CD14-positive monocyte (primary cell): Measurements from ENCODE around the gene TM6SF1. TPM values are rescaled to one million over a fixed set of nuclear protein-coding genes. Genes with fewer than 3 reads are reported as not detected.

Source experiments
- DNase-seq, 3 donors: peaks; one replicate each; pipeline ENCODE4 v3.0.0-alpha.2; 2011 to 2022
- H2AFZ ChIP-seq: 2 replicates; pipeline ENCODE4 v1.6.0; 2012; ENCODE audit warnings: mild to moderate bottlenecking, low read depth, low read length, inconsistent platforms; ENCODE audit not compliant: insufficient read depth, poor library complexity, severe bottlenecking
- H3K27ac ChIP-seq, 2 donors: 1 replicate in 1 of 2; 2 replicates in 1 of 2; pipeline ENCODE4 v1.5.1; 2012 to 2013; ENCODE audit warnings: low read length in 2 of 2, control low read depth in 1 of 2, inconsistent platforms in 1 of 2, low read depth in 1 of 2, mild to moderate bottlenecking in 1 of 2
- H3K27me3 ChIP-seq, 2 donors: one replicate each; pipeline versions ENCODE4 v1.6.0 to v1.6.1; 2011 to 2013; ENCODE audit warnings: low read length in 2 of 2; ENCODE audit not compliant: control insufficient read depth in 2 of 2, insufficient read depth in 2 of 2
- H3K36me3 ChIP-seq, 2 donors: replicated peaks in 1 of 2; 1 replicate in 1 of 2; 2 replicates in 1 of 2; pipeline versions ENCODE4 v1.5.1 to v1.6.1; 2012 to 2013; ENCODE audit warnings: low read length in 2 of 2, control low read depth in 1 of 2, inconsistent platforms in 1 of 2, mild to moderate bottlenecking in 1 of 2; ENCODE audit not compliant: insufficient read depth in 2 of 2, control insufficient read depth in 1 of 2
- H3K4me1 ChIP-seq, 2 donors: 1 replicate in 1 of 2; 2 replicates in 1 of 2; pipeline versions ENCODE4 v1.5.1 to v1.6.1; 2012 to 2013; ENCODE audit warnings: low read length in 2 of 2, control low read depth in 1 of 2, inconsistent platforms in 1 of 2, mild to moderate bottlenecking in 1 of 2, moderate library complexity in 1 of 2; ENCODE audit not compliant: insufficient read depth in 2 of 2, control insufficient read depth in 1 of 2
- H3K4me2 ChIP-seq: replicated peaks from 2 replicates; pipeline ENCODE3; 2012; ENCODE audit warnings: low read length, moderate library complexity, mild to moderate bottlenecking; ENCODE audit not compliant: poor library complexity, severe bottlenecking; ENCODE audit errors: extremely low read depth
- H3K4me3 ChIP-seq, 3 experiments: fragments of 200-600 bp in 1 of 3; sonication (generic) in 1 of 3; replicated peaks in 1 of 3; 1 replicate in 2 of 3; 2 replicates in 1 of 3; pipeline ENCODE4 v1.5.1; 2011 to 2013; ENCODE audit warnings: low read length in 3 of 3, mild to moderate bottlenecking in 3 of 3, control low read depth in 2 of 3, low read depth in 2 of 3, inconsistent platforms in 1 of 3, moderate library complexity in 1 of 3
- H3K79me2 ChIP-seq: 2 replicates; pipeline ENCODE4 v1.6.0; 2012; ENCODE audit warnings: mild to moderate bottlenecking, control low read depth, inconsistent platforms, low read length, moderate library complexity; ENCODE audit not compliant: insufficient read depth
- H3K9ac ChIP-seq: 2 replicates; pipeline ENCODE4 v1.6.0; 2017; ENCODE audit warnings: low read length, mild to moderate bottlenecking; ENCODE audit not compliant: insufficient read depth, poor library complexity, severe bottlenecking
- H3K9me3 ChIP-seq, 2 donors: replicated peaks in 1 of 2; 1 replicate in 1 of 2; 2 replicates in 1 of 2; pipeline versions ENCODE4 v1.5.1 to v1.6.1; 2012 to 2013; ENCODE audit warnings: low read length in 2 of 2, control low read depth in 1 of 2; ENCODE audit not compliant: control insufficient read depth in 1 of 2, insufficient read depth in 1 of 2
- H4K20me1 ChIP-seq: 2 replicates; pipeline ENCODE4 v1.6.0; 2012; ENCODE audit warnings: mild to moderate bottlenecking, low read length, control low read depth, moderate library complexity; ENCODE audit not compliant: insufficient read depth
- H3K27ac Mint-ChIP-seq, 7 donors: one replicate each; pipeline ENCODE4 v1.8.0; 2020; ENCODE audit warnings: mild to moderate bottlenecking in 7 of 7, mixed read lengths in 7 of 7, moderate library complexity in 6 of 7, inconsistent platforms in 2 of 7
- H3K27me3 Mint-ChIP-seq, 3 donors: one replicate each; pipeline ENCODE4 v1.8.0; 2021 to 2022; ENCODE audit warnings: low read depth in 3 of 3, mild to moderate bottlenecking in 3 of 3, mixed read lengths in 3 of 3, moderate library complexity in 3 of 3, inconsistent platforms in 1 of 3
- H3K36me3 Mint-ChIP-seq, 2 donors: one replicate each; pipeline ENCODE4 v1.8.0; 2020; ENCODE audit warnings: mixed read lengths in 2 of 2, inconsistent platforms in 1 of 2, mild to moderate bottlenecking in 1 of 2
- H3K4me1 Mint-ChIP-seq: one replicate; pipeline ENCODE4 v1.8.0; 2020; ENCODE audit warnings: mild to moderate bottlenecking, mixed read lengths
- H3K4me3 Mint-ChIP-seq, 2 donors: one replicate each; pipeline ENCODE4 v1.8.0; 2020; ENCODE audit warnings: mild to moderate bottlenecking in 2 of 2, mixed read lengths in 2 of 2, moderate library complexity in 1 of 2
- H3K9me3 Mint-ChIP-seq, 7 donors: one replicate each; pipeline ENCODE4 v1.8.0; 2020 to 2022; ENCODE audit warnings: mixed read lengths in 7 of 7, mild to moderate bottlenecking in 6 of 7, moderate library complexity in 6 of 7, inconsistent platforms in 2 of 7
- CTCF ChIP-seq: fragments of 200-600 bp; IDR thresholded peaks from one replicate; pipeline ENCODE4 v1.8.0; 2022; ENCODE audit warnings: antibody characterized with exemption, mild to moderate bottlenecking
- WGBS: methylation state at CpG from one replicate; pipeline ENCODE4 v1.1.5; 2013; ENCODE audit warnings: missing lambda C conversion rate; ENCODE audit not compliant: insufficient coverage; 5-methylcytosine and 5-hydroxymethylcytosine counted together
- intact Hi-C, 2 donors: fragments of 100-400 bp; cut with micrococcal nuclease; formaldehyde crosslinking; loops; one replicate each; pipeline versions ENCODE4 v1.15.0 to v1.15.1; 2023
- polyA plus RNA-seq, 3 donors: library from polyadenylated mRNA; depleted of rRNA in 1 of 3; unstranded in 2 of 3; stranded (reverse) in 1 of 3; fragments of 300-500 nt in 2 of 3; fragments of >200 nt in 1 of 3; fragmentation: Illumina TruSeq in 2 of 3; gene quantifications; 1 replicate in 2 of 3; 2 replicates in 1 of 3; pipeline ENCODE4 v1.2.3, GENCODE V29; 2012 to 2021

TM6SF1 gene
- polyA plus RNA-seq, 3 donors, result 21.3 to 46.0 (median 35.4) TPM

GRCh38 chr15:83114856-83115255, 7.4 kb downstream of the TM6SF1 start:
- 93% methylated on average over 5 of the region's 6 CpGs for WGBS
- no peak for DNase-seq
- H3K4me2 ChIP-seq, result no peak overlapping the region

GRCh38 chr15:83115410-83115809, 8.0 kb downstream of the TM6SF1 start:
- WGBS, result 100% methylated on average over 1 of the region's 3 CpGs
- H3K4me3 Mint-ChIP-seq, result no peak overlapping the region
- peaks cover 62 to 85% of the 10 kb centered on the region in 2 donors for H3K36me3 ChIP-seq

More at GRCh38 chr15:83114856-83115255, 7.4 kb downstream of the TM6SF1 start:
- Histone ChIP-seq H3K4me3 (no peak overlapping the region), H4K20me1 (peaks cover 41% of the 10 kb centered on the region), H3K36me3 (peaks cover 56 to 81% of the 10 kb centered on the region in 2 donors), H3K27ac (no peak overlapping the region), H3K9me3 (no peaks in the 10 kb centered on the region), H3K79me2 (peaks cover 20% of the 10 kb centered on the region), H2AFZ (no peak overlapping the region), H3K27me3 (no peaks in the 10 kb centered on the region), H3K9ac (no peak overlapping the region), H3K4me1 (peaks cover 7% of the 10 kb centered on the region in 2 donors)
- Mint-ChIP-seq H3K9me3 (peaks cover 0 to 5% (median 3%) of the 10 kb centered on the region in 7 donors), H3K4me3 (no peak overlapping the region), H3K4me1 (peaks cover 10% of the 10 kb centered on the region), H3K36me3 (peaks cover 15 to 36% of the 10 kb centered on the region in 2 donors), H3K27me3 (peaks cover 0 to 3% (median 0%) of the 10 kb centered on the region in 3 donors), H3K27ac (peak overlapping the region in 1 of 7 donors; percentile 42)
- no peak for TF ChIP-seq CTCF
- intact Hi-C loops, result no loop called here

More at GRCh38 chr15:83115410-83115809, 8.0 kb downstream of the TM6SF1 start:
- Mint-ChIP-seq H3K9me3 (peaks cover 0 to 5% (median 1%) of the 10 kb centered on the region in 7 donors), H3K27me3 (peaks cover 0 to 3% (median 0%) of the 10 kb centered on the region in 3 donors), H3K36me3 (peaks cover 9 to 37% of the 10 kb centered on the region in 2 donors), H3K27ac (no peak overlapping the region), H3K4me1 (peaks cover 4% of the 10 kb centered on the region)
- no peaks in the 10 kb centered on the region for H3K27me3 ChIP-seq
- no peak overlapping the region for H3K4me2 ChIP-seq
- H3K4me3 ChIP-seq, result no peak overlapping the region
- no peak for TF ChIP-seq CTCF
- no peak overlapping the region for H2AFZ ChIP-seq
- no peaks in the 10 kb centered on the region for H3K9me3 ChIP-seq
- intact Hi-C loops, result no loop called here
- peaks cover 14% of the 10 kb centered on the region for H3K79me2 ChIP-seq
- H3K9ac ChIP-seq, result no peak overlapping the region
- H3K4me1 ChIP-seq, result peaks cover 1 to 2% of the 10 kb centered on the region in 2 donors
- no peak overlapping the region for H3K27ac ChIP-seq
- DNase-seq, result no peak
- peaks cover 36% of the 10 kb centered on the region for H4K20me1 ChIP-seq
